Activated naive CD8-positive, alpha-beta T cell treated with anti-CD3 and anti-CD28 coated beads, Interleukin-2, amount 50 U/mL, for 24 hours (primary cell): ENCODE measurements around the gene GRIP1.

ENCODE experiments used
- ATAC-seq: fragments of 150-1000 bp; cut with Tn5 transposase; one replicate; pipeline ENCODE4 v1.10.0; 2021
- DNase-seq: peaks from one replicate; pipeline ENCODE4 v3.0.0; 2021
- H3K27ac Mint-ChIP-seq: one replicate; pipeline ENCODE4 v1.8.0; 2021; ENCODE audit warnings: mild to moderate bottlenecking, mixed read lengths
- H3K27me3 Mint-ChIP-seq: one replicate; pipeline ENCODE4 v1.8.0; 2021; ENCODE audit warnings: mixed read lengths
- H3K36me3 Mint-ChIP-seq: one replicate; pipeline ENCODE4 v1.8.0; 2021; ENCODE audit warnings: low read depth, mixed read lengths
- H3K4me1 Mint-ChIP-seq: one replicate; pipeline ENCODE4 v1.8.0; 2021; ENCODE audit warnings: mixed read lengths
- H3K4me3 Mint-ChIP-seq: one replicate; pipeline ENCODE4 v1.8.0; 2021; ENCODE audit warnings: mild to moderate bottlenecking, moderate library complexity, mixed read lengths
- H3K9me3 Mint-ChIP-seq: one replicate; pipeline ENCODE4 v1.8.0; 2021; ENCODE audit warnings: mixed read lengths

GRIP1 gene

GRCh38 chr12:66380769-66381535 is 297.9 kb downstream of the GRIP1 start:
- Mint-ChIP-seq H3K4me1 (no peaks in the 10 kb centered on the region), H3K27me3 (no peaks in the 10 kb centered on the region), H3K27ac (no peak overlapping the region), H3K9me3 (no peaks in the 10 kb centered on the region), H3K36me3 (peaks cover 3% of the 10 kb centered on the region), H3K4me3 (no peak overlapping the region)
- no peak for DNase-seq
- ATAC-seq = no peak

- Mint-ChIP-seq H3K4me3 (no peak overlapping the region), H3K27ac (no peak overlapping the region), H3K4me1 (no peaks in the 10 kb centered on the region), H3K36me3 (peaks cover 3% of the 10 kb centered on the region), H3K9me3 (no peaks in the 10 kb centered on the region), H3K27me3 (no peaks in the 10 kb centered on the region)
- no peak for DNase-seq
- no peak for ATAC-seq
Measured at GRCh38 chr12:66379616-66380015, 299.3 kb downstream of the GRIP1 start.

GRCh38 chr12:66375560-66375959 is 303.3 kb downstream of the GRIP1 start:
- Mint-ChIP-seq H3K9me3 (no peaks in the 10 kb centered on the region), H3K4me1 (no peaks in the 10 kb centered on the region), H3K27ac (no peak overlapping the region), H3K36me3 (peaks cover 4% of the 10 kb centered on the region), H3K4me3 (no peak overlapping the region), H3K27me3 (no peaks in the 10 kb centered on the region)
- no peak for DNase-seq
- ATAC-seq = no peak

GRCh38 chr12:66371982-66372381 is 306.9 kb downstream of the GRIP1 start:
- Mint-ChIP-seq H3K36me3 (peaks cover 4% of the 10 kb centered on the region), H3K27ac (no peak overlapping the region), H3K9me3 (no peaks in the 10 kb centered on the region), H3K4me1 (no peaks in the 10 kb centered on the region), H3K4me3 (no peak overlapping the region), H3K27me3 (no peaks in the 10 kb centered on the region)
- no peak for ATAC-seq
- DNase-seq = no peak

GRCh38 chr12:66367015-66367667 is 311.7 kb downstream of the GRIP1 start:
- ATAC-seq = no peak
- no peak for DNase-seq
- no peak overlapping the region for H3K4me3 Mint-ChIP-seq
- no peaks in the 10 kb centered on the region for H3K27me3 Mint-ChIP-seq
- no peaks in the 10 kb centered on the region for H3K4me1 Mint-ChIP-seq
- no peaks in the 10 kb centered on the region for H3K9me3 Mint-ChIP-seq
- H3K27ac Mint-ChIP-seq = no peak overlapping the region
- H3K36me3 Mint-ChIP-seq = peaks cover 4% of the 10 kb centered on the region

GRCh38 chr12:66365718-66366490 is 313.0 kb downstream of the GRIP1 start:
- no peak overlapping the region for H3K4me3 Mint-ChIP-seq
- no peak overlapping the region for H3K27ac Mint-ChIP-seq
- ATAC-seq (no peak), DNase-seq (no peak)
- no peaks in the 10 kb centered on the region for H3K27me3 Mint-ChIP-seq
- no peaks in the 10 kb centered on the region for H3K9me3 Mint-ChIP-seq
- peaks cover 4% of the 10 kb centered on the region for H3K36me3 Mint-ChIP-seq
- H3K4me1 Mint-ChIP-seq = no peaks in the 10 kb centered on the region

- no peaks in the 10 kb centered on the region for H3K27me3 Mint-ChIP-seq
- no peak overlapping the region for H3K4me3 Mint-ChIP-seq
- no peaks in the 10 kb centered on the region for H3K4me1 Mint-ChIP-seq
- peaks cover 2% of the 10 kb centered on the region for H3K36me3 Mint-ChIP-seq
- no peak overlapping the region for H3K27ac Mint-ChIP-seq
- ATAC-seq (no peak), DNase-seq (no peak)
- no peaks in the 10 kb centered on the region for H3K9me3 Mint-ChIP-seq
Measured at GRCh38 chr12:66361703-66362102, 317.2 kb downstream of the GRIP1 start.

GRCh38 chr12:66359300-66359699 is 319.6 kb downstream of the GRIP1 start:
- Mint-ChIP-seq H3K27me3 (no peaks in the 10 kb centered on the region), H3K9me3 (no peaks in the 10 kb centered on the region), H3K4me3 (no peak overlapping the region), H3K4me1 (no peaks in the 10 kb centered on the region), H3K36me3 (peaks cover 2% of the 10 kb centered on the region), H3K27ac (no peak overlapping the region)
- ATAC-seq (no peak), DNase-seq (no peak)

GRCh38 chr12:66354291-66354690 is 324.6 kb downstream of the GRIP1 start:
- Mint-ChIP-seq H3K4me1 (no peaks in the 10 kb centered on the region), H3K27me3 (no peaks in the 10 kb centered on the region), H3K27ac (no peak overlapping the region), H3K36me3 (peaks cover 11% of the 10 kb centered on the region), H3K9me3 (no peaks in the 10 kb centered on the region), H3K4me3 (no peak overlapping the region)
- ATAC-seq (no peak), DNase-seq (no peak)

GRCh38 chr12:66352899-66353298 is 326.0 kb downstream of the GRIP1 start:
- Mint-ChIP-seq H3K4me1 (no peaks in the 10 kb centered on the region), H3K9me3 (no peaks in the 10 kb centered on the region), H3K27ac (no peak overlapping the region), H3K4me3 (no peak overlapping the region), H3K27me3 (no peaks in the 10 kb centered on the region), H3K36me3 (peaks cover 14% of the 10 kb centered on the region)
- DNase-seq (no peak), ATAC-seq (no peak)

- no peak overlapping the region for H3K4me3 Mint-ChIP-seq
- no peaks in the 10 kb centered on the region for H3K27me3 Mint-ChIP-seq
- no peak for ATAC-seq
- H3K36me3 Mint-ChIP-seq = peaks cover 15% of the 10 kb centered on the region
- no peaks in the 10 kb centered on the region for H3K9me3 Mint-ChIP-seq
- H3K4me1 Mint-ChIP-seq = no peaks in the 10 kb centered on the region
- no peak for DNase-seq
- no peak overlapping the region for H3K27ac Mint-ChIP-seq
Measured at GRCh38 chr12:66352197-66352596, 326.7 kb downstream of the GRIP1 start.

- Mint-ChIP-seq H3K4me3 (no peak overlapping the region), H3K36me3 (peaks cover 21% of the 10 kb centered on the region)
- no peak for ATAC-seq
Measured at GRCh38 chr12:66351301-66351700, 327.6 kb downstream of the GRIP1 start.

GRCh38 chr12:66345956-66346355 is 332.9 kb downstream of the GRIP1 start:
- peaks cover 49% of the 10 kb centered on the region for H3K36me3 Mint-ChIP-seq
- ATAC-seq (no peak), DNase-seq (no peak)
- no peak overlapping the region for H3K4me3 Mint-ChIP-seq
- no peaks in the 10 kb centered on the region for H3K27me3 Mint-ChIP-seq
- no peak overlapping the region for H3K27ac Mint-ChIP-seq
- peaks cover 11% of the 10 kb centered on the region for H3K9me3 Mint-ChIP-seq
- peaks cover 31% of the 10 kb centered on the region for H3K4me1 Mint-ChIP-seq

More at GRCh38 chr12:66351301-66351700, 327.6 kb downstream of the GRIP1 start:
- Mint-ChIP-seq H3K9me3 (no peaks in the 10 kb centered on the region), H3K27ac (no peak overlapping the region), H3K4me1 (peaks cover 7% of the 10 kb centered on the region), H3K27me3 (no peaks in the 10 kb centered on the region)
- no peak for DNase-seq

GRCh38 chr12:66345212-66345611 is 333.7 kb downstream of the GRIP1 start:
- no peaks in the 10 kb centered on the region for H3K27me3 Mint-ChIP-seq
- H3K4me1 Mint-ChIP-seq = peaks cover 31% of the 10 kb centered on the region
- H3K9me3 Mint-ChIP-seq = peaks cover 16% of the 10 kb centered on the region
- peak overlapping the region; percentile 39 for H3K27ac Mint-ChIP-seq
- no peak overlapping the region for H3K4me3 Mint-ChIP-seq
- H3K36me3 Mint-ChIP-seq = peaks cover 55% of the 10 kb centered on the region
- DNase-seq = no peak
- no peak for ATAC-seq

- no peak overlapping the region for H3K4me3 Mint-ChIP-seq
- no peak for ATAC-seq
- H3K27ac Mint-ChIP-seq = no peak overlapping the region
- DNase-seq = no peak
- H3K36me3 Mint-ChIP-seq = peaks cover 67% of the 10 kb centered on the region
- H3K4me1 Mint-ChIP-seq = peaks cover 23% of the 10 kb centered on the region
- no peaks in the 10 kb centered on the region for H3K27me3 Mint-ChIP-seq
- peaks cover 23% of the 10 kb centered on the region for H3K9me3 Mint-ChIP-seq
Measured at GRCh38 chr12:66341126-66341525, 337.8 kb downstream of the GRIP1 start.
